Keratinocyte (primary cell): ENCODE data around the gene IL1RAPL1. TPM values are rescaled to one million over a fixed set of nuclear protein-coding genes. Genes with fewer than 3 reads are reported as not detected.

ENCODE experiments used
- DNase-seq: peaks from one replicate; pipeline ENCODE4 v3.0.0-alpha.2; 2011; ENCODE audit warnings: low read depth, missing footprints, low spot score
- FAIRE-seq: peaks from 2 replicates; lab custom pipeline; 2011; peaks lifted over from hg19 to GRCh38; lab: Jason Lieb, UNC
- H2AFZ ChIP-seq: 2 replicates; pipeline ENCODE4 v1.6.0; 2012; ENCODE audit warnings: low read length, control low read depth, inconsistent platforms; ENCODE audit not compliant: control insufficient read depth
- H3K27ac ChIP-seq: 2 replicates; pipeline ENCODE4 v1.5.1; 2011; ENCODE audit warnings: low read length; ENCODE audit not compliant: control insufficient read depth, insufficient read depth
- H3K27me3 ChIP-seq: 3 replicates; pipeline ENCODE4 v1.6.0; 2011; ENCODE audit warnings: low read length; ENCODE audit not compliant: control insufficient read depth, insufficient read depth; ENCODE audit errors: extremely low read depth
- H3K36me3 ChIP-seq, 2 experiments: 2 replicates in 1 of 2; 3 replicates in 1 of 2; pipeline ENCODE4 v1.5.1; 2011; ENCODE audit warnings: low read length in 2 of 2, mild to moderate bottlenecking in 1 of 2; ENCODE audit not compliant: control insufficient read depth in 2 of 2, insufficient read depth in 2 of 2; ENCODE audit errors: extremely low read depth in 1 of 2
- H3K4me1 ChIP-seq: 3 replicates; pipeline ENCODE4 v1.5.1; 2011; ENCODE audit warnings: low read length; ENCODE audit not compliant: control insufficient read depth, insufficient read depth; ENCODE audit errors: extremely low read depth
- H3K4me2 ChIP-seq: 3 replicates; pipeline ENCODE4 v1.6.0; 2011; ENCODE audit warnings: low read depth, low read length; ENCODE audit not compliant: control insufficient read depth, insufficient read depth; ENCODE audit errors: extremely low read depth
- H3K4me3 ChIP-seq, 3 experiments: fragments of 200-600 bp in 1 of 3; sonication (generic) in 1 of 3; 2 replicates in 2 of 3; 3 replicates in 1 of 3; pipeline ENCODE4 v1.5.1; 2011 to 2016; ENCODE audit warnings: low read length in 3 of 3, mild to moderate bottlenecking in 3 of 3, control low read depth in 2 of 3, inconsistent platforms in 1 of 3, low read depth in 1 of 3, mixed read lengths in 1 of 3, mixed run types in 1 of 3, moderate library complexity in 1 of 3; ENCODE audit not compliant: control insufficient read depth in 2 of 3, insufficient read depth in 2 of 3; ENCODE audit errors: extremely low read depth in 1 of 3
- H3K79me2 ChIP-seq: 2 replicates; pipeline ENCODE4 v1.6.0; 2012; ENCODE audit warnings: low read length; ENCODE audit not compliant: control insufficient read depth, insufficient read depth
- H3K9ac ChIP-seq: 3 replicates; pipeline ENCODE4 v1.6.0; 2011; ENCODE audit warnings: low read length; ENCODE audit not compliant: control insufficient read depth, insufficient read depth; ENCODE audit errors: extremely low read depth
- H3K9me1 ChIP-seq: 3 replicates; pipeline ENCODE4 v1.6.0; 2011; ENCODE audit warnings: low read length; ENCODE audit not compliant: control insufficient read depth, insufficient read depth; ENCODE audit errors: extremely low read depth
- H3K9me3 ChIP-seq: 2 replicates; pipeline ENCODE4 v1.5.1; 2012; ENCODE audit warnings: low read depth, low read length; ENCODE audit not compliant: control insufficient read depth
- H4K20me1 ChIP-seq: 3 replicates; pipeline ENCODE4 v1.6.0; 2011; ENCODE audit warnings: low read length; ENCODE audit not compliant: control insufficient read depth, insufficient read depth; ENCODE audit errors: extremely low read depth
- CTCF ChIP-seq, 3 experiments: IDR thresholded peaks in 1 of 3; conservative IDR thresholded peaks in 1 of 3; optimal IDR thresholded peaks in 1 of 3; 2 replicates in 2 of 3; 3 replicates in 1 of 3; pipeline versions ENCODE3 to v1.5.1; 2011; ENCODE audit warnings: low read length in 3 of 3, mild to moderate bottlenecking in 3 of 3, moderate library complexity in 2 of 3, control low read depth in 1 of 3, inconsistent platforms in 1 of 3; ENCODE audit not compliant: insufficient read depth in 2 of 3; ENCODE audit errors: extremely low read depth in 1 of 3
- EZH2 ChIP-seq: IDR thresholded peaks from one replicate; pipeline ENCODE4 v1.6.1; 2012; ENCODE audit warnings: inconsistent platforms, mild to moderate bottlenecking, low read length, moderate library complexity
- dilution Hi-C: fragments of 300-500 bp; cut with MboI; formaldehyde crosslinking; loops from one replicate; pipeline ENCODE4 v1.7.0; 2020; ENCODE audit warnings: low sequenced_read_pairs; ENCODE audit not compliant: extremely low pct_ligation_motif_present
- polyA plus RNA-seq, 5 experiments: library from polyadenylated mRNA; depleted of rRNA in 3 of 5; stranded (reverse) in 3 of 5; stranded (forward) in 1 of 5; unstranded in 1 of 5; fragments of >200 nt; gene quantifications; 1 replicate in 1 of 5; 2 replicates in 3 of 5; 3 replicates in 1 of 5; pipeline versions ENCODE4 v1.2.1 to v1.2.3, GENCODE V29; 2011 to 2012; ENCODE audit warnings: missing spikeins in 2 of 5, low read depth in 1 of 5, low replicate concordance in 1 of 5

Gene IL1RAPL1
- polyA plus RNA-seq, 1 donor (not counting 4 experiments of a cell fraction or from before 2014, with no cell fraction given), result 2.8 TPM

- DNase-seq (no peak), FAIRE-seq (no peak)
- Histone ChIP-seq H3K36me3 (no peaks in the 10 kb centered on the region), H3K27me3 (no peaks in the 10 kb centered on the region), H4K20me1 (no peaks in the 10 kb centered on the region), H2AFZ (no peak overlapping the region), H3K79me2 (no peaks in the 10 kb centered on the region), H3K4me1 (no peaks in the 10 kb centered on the region), H3K4me3 (no peak overlapping the region), H3K4me2 (no peak overlapping the region), H3K27ac (no peak overlapping the region), H3K9ac (no peak overlapping the region), H3K9me3 (no peaks in the 10 kb centered on the region), H3K9me1 (no peaks in the 10 kb centered on the region)
- dilution Hi-C loops, result no loop called here
- TF ChIP-seq EZH2 (no peak), CTCF (optimal IDR thresholded peaks at IDR 0.05 in 1 of 3, IDR thresholded peaks at IDR 0.05 in 1 of 3, conservative IDR thresholded peaks at IDR 0.05 in 1 of 3; ENCODE audit: extremely low read depth in 1 of 3, insufficient read depth in 2 of 3, low read length in 3 of 3) (no peak)
These were observed 496.6 kb downstream of the IL1RAPL1 start for GRCh38 chrX:29083823-29084222.

DNA sequence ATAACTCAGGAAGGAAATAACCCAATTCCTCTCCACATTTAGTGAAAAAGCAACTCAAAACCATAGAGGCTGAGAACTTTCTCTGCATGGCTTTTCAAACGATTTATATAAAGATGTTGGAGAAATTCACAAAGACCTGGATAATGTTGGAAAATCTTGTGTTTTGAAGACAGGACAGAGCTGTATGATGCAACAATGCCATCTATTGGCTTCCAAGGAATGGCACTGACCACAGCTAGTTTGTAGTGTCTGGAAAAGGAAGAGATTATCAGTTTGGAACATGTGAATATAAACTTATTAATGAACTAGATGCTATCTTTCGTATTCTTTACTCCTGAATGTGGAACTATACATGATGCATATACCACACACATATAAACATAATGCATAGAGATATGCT lies 503.6 kb downstream of the IL1RAPL1 start:
- Histone ChIP-seq H3K36me3 (no peaks in the 10 kb centered on the region), H4K20me1 (no peaks in the 10 kb centered on the region), H3K9me3 (no peaks in the 10 kb centered on the region), H3K9me1 (no peaks in the 10 kb centered on the region), H3K4me3 (no peak overlapping the region), H3K79me2 (no peaks in the 10 kb centered on the region), H3K4me1 (no peaks in the 10 kb centered on the region), H3K4me2 (no peak overlapping the region), H3K27ac (no peak overlapping the region), H3K27me3 (no peaks in the 10 kb centered on the region), H2AFZ (no peak overlapping the region), H3K9ac (no peak overlapping the region)
- DNase-seq (no peak), FAIRE-seq (no peak)
- TF ChIP-seq CTCF (optimal IDR thresholded peaks at IDR 0.05 in 1 of 3, IDR thresholded peaks at IDR 0.05 in 1 of 3, conservative IDR thresholded peaks at IDR 0.05 in 1 of 3; ENCODE audit: extremely low read depth in 1 of 3, insufficient read depth in 2 of 3, low read length in 3 of 3), result peak in 2 of 3 experiments; percentile 18 to 37
- TF ChIP-seq EZH2, result no peak
- dilution Hi-C loops, result no loop called here
